ENCODE data around the gene FABP2.
"Not testable (repeated sequence)": the region's sequence is repeated elsewhere in the genome, so short reads cannot be mapped to it uniquely, and the experiment has no call there.

Gene FABP2

DNA sequence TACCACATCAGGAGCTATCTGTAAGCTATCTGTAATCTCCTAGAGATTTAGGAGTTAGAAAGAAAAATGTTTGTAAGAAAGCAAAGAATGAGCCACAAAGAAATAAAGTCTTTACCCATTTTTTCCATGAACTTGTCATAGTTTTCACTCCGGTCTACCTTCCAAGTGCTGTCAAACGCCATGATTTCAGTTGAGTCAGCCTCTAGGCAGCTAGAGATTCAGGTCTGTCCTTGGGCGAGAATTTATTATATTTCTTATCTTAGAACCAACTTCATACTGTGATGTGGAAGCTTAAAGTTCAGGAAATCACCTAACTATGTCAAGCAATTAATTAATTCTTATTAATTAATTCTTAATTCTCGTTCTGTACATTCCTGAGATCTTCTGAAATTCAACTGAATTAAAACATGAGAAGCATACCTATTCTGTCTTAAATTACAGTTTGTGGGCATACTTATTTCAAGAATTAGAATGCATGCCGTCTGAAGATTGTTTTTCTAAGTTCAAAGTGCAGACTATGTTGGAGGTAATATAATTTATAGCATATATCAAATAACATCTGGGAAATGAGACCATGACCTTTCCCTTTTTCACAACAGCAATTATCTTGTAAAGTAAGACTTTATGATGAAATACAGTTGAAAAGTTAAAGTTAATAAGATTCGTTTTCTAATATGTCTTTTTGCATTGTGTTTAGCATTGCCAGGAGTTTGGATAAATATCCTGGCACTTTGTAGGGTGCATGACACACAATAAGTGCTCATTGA is at the start of gene FABP2:
Gene FABP2 (minus strand): TSS at position 218 of the 767 bp plus-strand sequence. CDS start 36 bp downstream, at position 182.
- no peaks in the 10 kb centered on the region for H3K36me3 ChIP-seq (ENCODE audit: insufficient read depth, low read length)
- no peak within 1 kb of the TSS for H3K27ac ChIP-seq (ENCODE audit: low read depth, low read length)
- no peaks in the 10 kb centered on the region for H3K79me2 ChIP-seq (ENCODE audit: control insufficient read depth, insufficient read depth, low read length, unreplicated experiment)
- no peaks in the 10 kb centered on the region for H3K4me1 ChIP-seq (ENCODE audit: control insufficient read depth, insufficient read depth, low read length, unreplicated experiment)
- H2AFZ ChIP-seq (ENCODE audit: low read length, unreplicated experiment): no peak within 1 kb of the TSS
- H3K27me3 ChIP-seq (ENCODE audit: insufficient read depth, low read length): no peaks in the 10 kb centered on the region
- no peak within 1 kb of the TSS for H3K4me3 ChIP-seq (ENCODE audit: low read depth, low read length)

GRCh38 chr4:119370951-119371683 is 49.2 kb upstream of the FABP2 start:
- not testable (repeated sequence) for H2AFZ ChIP-seq (ENCODE audit: low read length, unreplicated experiment); H3K4me1 ChIP-seq (ENCODE audit: control insufficient read depth, insufficient read depth, low read length, unreplicated experiment); H3K36me3 ChIP-seq (ENCODE audit: insufficient read depth, low read length); H3K79me2 ChIP-seq (ENCODE audit: control insufficient read depth, insufficient read depth, low read length, unreplicated experiment); H3K4me3 ChIP-seq (ENCODE audit: low read depth, low read length); H3K27me3 ChIP-seq (ENCODE audit: insufficient read depth, low read length); H3K27ac ChIP-seq (ENCODE audit: low read depth, low read length)

DNA sequence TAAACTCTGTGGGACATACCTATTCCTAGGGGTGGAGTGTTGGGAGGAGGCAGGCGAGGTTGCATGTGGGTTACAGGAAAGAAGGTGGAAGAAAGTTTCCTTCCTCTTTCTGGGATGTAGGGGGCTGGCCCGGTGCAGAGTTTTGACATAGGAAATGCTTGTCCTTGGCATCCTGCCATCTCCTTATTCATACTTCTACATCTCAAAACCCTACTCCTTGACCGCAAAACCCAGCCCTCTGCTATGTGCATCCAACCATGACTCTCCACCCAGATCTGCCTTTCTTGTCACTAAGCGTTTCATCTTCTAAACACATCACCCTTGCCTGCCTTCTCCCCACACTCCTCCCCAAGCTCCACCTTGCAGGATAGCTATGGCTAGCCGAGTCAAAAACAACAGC is 48.5 kb upstream of the FABP2 start:
- H3K4me1 ChIP-seq (ENCODE audit: control insufficient read depth, insufficient read depth, low read length, unreplicated experiment); H3K27ac ChIP-seq (ENCODE audit: low read depth, low read length); H3K79me2 ChIP-seq (ENCODE audit: control insufficient read depth, insufficient read depth, low read length, unreplicated experiment); H2AFZ ChIP-seq (ENCODE audit: low read length, unreplicated experiment); H3K27me3 ChIP-seq (ENCODE audit: insufficient read depth, low read length); H3K36me3 ChIP-seq (ENCODE audit: insufficient read depth, low read length); H3K4me3 ChIP-seq (ENCODE audit: low read depth, low read length): not testable (repeated sequence)

DNA sequence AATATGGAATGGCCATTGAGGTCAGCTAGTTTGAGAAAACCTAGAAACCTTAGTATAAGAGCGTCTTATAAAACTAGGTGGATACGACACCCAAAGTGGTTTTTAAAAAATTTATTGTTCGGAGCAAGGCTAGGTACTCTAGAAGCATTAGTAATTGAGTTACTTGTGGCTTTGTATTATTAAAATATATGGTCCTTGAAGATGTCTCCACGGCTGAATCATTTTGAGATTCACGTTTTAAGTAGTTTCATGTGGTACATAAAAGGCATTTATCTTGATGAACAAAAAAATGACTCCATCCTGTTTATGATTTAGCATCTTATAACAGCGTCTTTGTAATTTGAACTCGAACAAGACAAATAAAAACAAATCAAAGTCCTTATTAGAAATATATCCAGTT is 44.9 kb upstream of the FABP2 start:
- not testable (repeated sequence) for H3K79me2 ChIP-seq (ENCODE audit: control insufficient read depth, insufficient read depth, low read length, unreplicated experiment); H3K27ac ChIP-seq (ENCODE audit: low read depth, low read length); H3K4me3 ChIP-seq (ENCODE audit: low read depth, low read length); H3K27me3 ChIP-seq (ENCODE audit: insufficient read depth, low read length); H2AFZ ChIP-seq (ENCODE audit: low read length, unreplicated experiment); H3K4me1 ChIP-seq (ENCODE audit: control insufficient read depth, insufficient read depth, low read length, unreplicated experiment); H3K36me3 ChIP-seq (ENCODE audit: insufficient read depth, low read length)

GRCh38 chr4:119364203-119364602 is 42.3 kb upstream of the FABP2 start:
- not testable (repeated sequence) for H3K27me3 ChIP-seq (ENCODE audit: insufficient read depth, low read length); H3K4me1 ChIP-seq (ENCODE audit: control insufficient read depth, insufficient read depth, low read length, unreplicated experiment); H3K79me2 ChIP-seq (ENCODE audit: control insufficient read depth, insufficient read depth, low read length, unreplicated experiment); H3K4me3 ChIP-seq (ENCODE audit: low read depth, low read length); H3K27ac ChIP-seq (ENCODE audit: low read depth, low read length); H2AFZ ChIP-seq (ENCODE audit: low read length, unreplicated experiment); H3K36me3 ChIP-seq (ENCODE audit: insufficient read depth, low read length)

- not testable (repeated sequence) for H2AFZ ChIP-seq (ENCODE audit: low read length, unreplicated experiment); H3K36me3 ChIP-seq (ENCODE audit: insufficient read depth, low read length); H3K27me3 ChIP-seq (ENCODE audit: insufficient read depth, low read length); H3K4me1 ChIP-seq (ENCODE audit: control insufficient read depth, insufficient read depth, low read length, unreplicated experiment); H3K79me2 ChIP-seq (ENCODE audit: control insufficient read depth, insufficient read depth, low read length, unreplicated experiment); H3K4me3 ChIP-seq (ENCODE audit: low read depth, low read length); H3K27ac ChIP-seq (ENCODE audit: low read depth, low read length)
Observed at GRCh38 chr4:119363372-119363771, 41.4 kb upstream of the FABP2 start.

DNA sequence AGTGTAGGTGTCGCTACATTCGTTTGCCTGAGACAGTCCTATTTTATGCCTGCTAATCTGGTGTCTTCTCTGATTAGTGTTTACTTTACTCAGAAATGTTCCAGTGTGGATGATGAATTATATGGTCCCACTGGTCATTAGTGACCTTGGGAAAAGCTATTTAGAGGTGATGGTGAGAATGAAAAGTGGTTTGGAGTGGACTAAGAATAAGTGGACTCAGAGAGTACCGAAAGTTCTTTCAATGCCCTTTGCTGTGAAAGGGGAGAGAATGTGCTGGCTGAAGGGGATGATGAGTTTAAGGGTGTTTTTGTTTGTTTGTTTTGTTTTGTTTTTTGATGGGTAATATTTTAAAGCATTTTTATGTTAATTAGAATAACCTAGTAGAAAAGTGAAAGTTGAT is 40.5 kb upstream of the FABP2 start:
- H3K36me3 ChIP-seq (ENCODE audit: insufficient read depth, low read length); H2AFZ ChIP-seq (ENCODE audit: low read length, unreplicated experiment); H3K4me1 ChIP-seq (ENCODE audit: control insufficient read depth, insufficient read depth, low read length, unreplicated experiment); H3K79me2 ChIP-seq (ENCODE audit: control insufficient read depth, insufficient read depth, low read length, unreplicated experiment); H3K27me3 ChIP-seq (ENCODE audit: insufficient read depth, low read length); H3K4me3 ChIP-seq (ENCODE audit: low read depth, low read length); H3K27ac ChIP-seq (ENCODE audit: low read depth, low read length): not testable (repeated sequence)

- H3K27ac ChIP-seq (ENCODE audit: low read depth, low read length); H3K79me2 ChIP-seq (ENCODE audit: control insufficient read depth, insufficient read depth, low read length, unreplicated experiment); H3K4me1 ChIP-seq (ENCODE audit: control insufficient read depth, insufficient read depth, low read length, unreplicated experiment); H2AFZ ChIP-seq (ENCODE audit: low read length, unreplicated experiment); H3K27me3 ChIP-seq (ENCODE audit: insufficient read depth, low read length); H3K36me3 ChIP-seq (ENCODE audit: insufficient read depth, low read length); H3K4me3 ChIP-seq (ENCODE audit: low read depth, low read length): not testable (repeated sequence)
Observed at GRCh38 chr4:119359873-119360272, 37.9 kb upstream of the FABP2 start.

DNA sequence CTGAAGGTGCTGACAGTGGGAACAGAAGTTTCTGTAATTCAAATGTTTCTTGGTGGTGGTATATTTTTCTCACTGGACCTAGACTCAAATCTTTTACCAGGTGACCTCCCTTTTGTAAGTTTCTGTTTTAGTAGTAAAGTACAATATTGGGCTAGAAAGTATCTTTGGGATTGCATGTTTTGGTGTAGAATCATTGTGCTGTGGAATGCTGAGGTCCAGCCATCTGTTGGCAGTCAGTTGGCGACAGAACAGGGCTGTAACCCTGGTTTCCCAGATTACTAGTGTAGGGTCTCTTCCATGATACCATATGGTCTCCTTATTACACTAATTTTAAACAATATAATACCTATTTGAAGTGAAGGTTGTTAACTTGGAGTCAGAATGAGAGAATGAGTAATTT is 34.9 kb upstream of the FABP2 start:
- H3K4me3 ChIP-seq (ENCODE audit: low read depth, low read length); H3K36me3 ChIP-seq (ENCODE audit: insufficient read depth, low read length); H3K79me2 ChIP-seq (ENCODE audit: control insufficient read depth, insufficient read depth, low read length, unreplicated experiment); H3K27ac ChIP-seq (ENCODE audit: low read depth, low read length); H3K4me1 ChIP-seq (ENCODE audit: control insufficient read depth, insufficient read depth, low read length, unreplicated experiment); H2AFZ ChIP-seq (ENCODE audit: low read length, unreplicated experiment); H3K27me3 ChIP-seq (ENCODE audit: insufficient read depth, low read length): not testable (repeated sequence)

DNA sequence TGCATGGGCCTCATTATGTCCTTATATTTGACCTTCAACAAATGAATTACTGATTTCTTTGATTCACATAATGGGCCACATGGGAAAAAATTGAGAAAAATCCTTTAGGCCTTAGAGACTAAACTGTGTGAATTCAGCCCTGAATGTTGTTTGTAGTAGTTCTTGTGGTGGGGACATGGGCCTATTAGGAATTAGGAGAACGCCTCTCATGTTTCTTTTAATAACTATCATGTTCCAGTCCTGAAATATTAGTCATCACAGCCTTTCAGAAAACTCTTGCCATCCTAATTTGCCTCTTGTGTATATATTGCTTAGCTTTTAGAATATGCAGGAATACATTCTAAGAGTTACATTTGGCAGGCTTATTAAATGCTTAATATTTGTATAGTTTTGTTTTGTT is 34.1 kb upstream of the FABP2 start:
- not testable (repeated sequence) for H3K36me3 ChIP-seq (ENCODE audit: insufficient read depth, low read length); H3K27me3 ChIP-seq (ENCODE audit: insufficient read depth, low read length); H3K4me1 ChIP-seq (ENCODE audit: control insufficient read depth, insufficient read depth, low read length, unreplicated experiment); H3K4me3 ChIP-seq (ENCODE audit: low read depth, low read length); H3K79me2 ChIP-seq (ENCODE audit: control insufficient read depth, insufficient read depth, low read length, unreplicated experiment); H3K27ac ChIP-seq (ENCODE audit: low read depth, low read length); H2AFZ ChIP-seq (ENCODE audit: low read length, unreplicated experiment)

DNA sequence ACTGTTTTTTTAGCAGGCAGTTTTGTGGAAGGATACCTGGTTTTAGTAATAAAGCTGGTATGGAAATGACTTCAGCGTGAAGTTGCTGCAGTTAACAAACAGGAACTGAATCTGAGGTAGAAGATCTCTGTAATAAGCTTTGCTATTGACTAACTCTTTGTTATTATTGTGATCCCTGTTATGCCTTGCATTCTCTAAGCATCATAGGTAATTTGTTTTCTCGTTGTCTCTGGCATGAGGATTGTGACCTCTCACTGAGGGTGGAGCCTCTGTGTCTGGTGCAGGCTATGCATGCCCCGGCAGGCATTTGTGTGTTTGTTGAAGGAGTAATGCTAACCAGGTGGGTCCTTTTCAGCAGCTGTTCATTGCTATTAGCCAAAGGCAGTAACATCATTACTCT is 31.4 kb upstream of the FABP2 start:
- not testable (repeated sequence) for H3K4me3 ChIP-seq (ENCODE audit: low read depth, low read length); H3K4me1 ChIP-seq (ENCODE audit: control insufficient read depth, insufficient read depth, low read length, unreplicated experiment); H3K36me3 ChIP-seq (ENCODE audit: insufficient read depth, low read length); H3K79me2 ChIP-seq (ENCODE audit: control insufficient read depth, insufficient read depth, low read length, unreplicated experiment); H3K27ac ChIP-seq (ENCODE audit: low read depth, low read length); H2AFZ ChIP-seq (ENCODE audit: low read length, unreplicated experiment); H3K27me3 ChIP-seq (ENCODE audit: insufficient read depth, low read length)
